HG03457 (cell line): ENCODE results near the gene SLC26A5.
"Not testable (repeated sequence)": the region's sequence is repeated elsewhere in the genome, so short reads cannot be mapped to it uniquely, and the experiment has no call there.

Source experiments
- ATAC-seq: cut with Tn5 transposase; IDR thresholded peaks from one replicate; pipeline ENCODE4 v1.9.1; 2021; ENCODE audit warnings: moderate number of reproducible peaks; ENCODE audit not compliant: unreplicated experiment

Gene SLC26A5

GRCh38 chr7:103412151-103412550, 33.9 kb downstream of the SLC26A5 start:
- ATAC-seq = no peak

GRCh38 chr7:103405789-103406613, 40.0 kb downstream of the SLC26A5 start:
- ATAC-seq = not testable (repeated sequence)

GRCh38 chr7:103399687-103400086, 46.3 kb downstream of the SLC26A5 start:
- ATAC-seq = not testable (repeated sequence)

GRCh38 chr7:103398483-103399127, 47.4 kb downstream of the SLC26A5 start:
- ATAC-seq = no peak

GRCh38 chr7:103396471-103396870, 49.5 kb downstream of the SLC26A5 start:
- ATAC-seq = no peak

- no peak for ATAC-seq
These were observed 50.9 kb downstream of the SLC26A5 start for GRCh38 chr7:103395071-103395470.

GRCh38 chr7:103394566-103394965, 51.4 kb downstream of the SLC26A5 start:
- ATAC-seq = no peak

- ATAC-seq = no peak
These were observed 54.0 kb downstream of the SLC26A5 start for GRCh38 chr7:103391976-103392375.

- ATAC-seq = no peak
These were observed 54.9 kb downstream of the SLC26A5 start for GRCh38 chr7:103391150-103391549.

GRCh38 chr7:103389263-103389662, 56.7 kb downstream of the SLC26A5 start:
- ATAC-seq = no peak

GRCh38 chr7:103388469-103389140, 57.4 kb downstream of the SLC26A5 start:
- no peak for ATAC-seq

GRCh38 chr7:103387242-103387641, 58.8 kb downstream of the SLC26A5 start:
- ATAC-seq = no peak

GRCh38 chr7:103382032-103382402, 64.0 kb downstream of the SLC26A5 start:
- ATAC-seq = no peak

- no peak for ATAC-seq
These were observed 64.6 kb downstream of the SLC26A5 start for GRCh38 chr7:103381280-103382031.

- no peak for ATAC-seq
These were observed 65.4 kb downstream of the SLC26A5 start for GRCh38 chr7:103380395-103381191.

GRCh38 chr7:103379270-103379975, 66.6 kb downstream of the SLC26A5 start:
- no peak for ATAC-seq

- no peak for ATAC-seq
These were observed 72.0 kb downstream of the SLC26A5 start for GRCh38 chr7:103373866-103374643.

GRCh38 chr7:103369432-103369831, 76.6 kb downstream of the SLC26A5 start:
- ATAC-seq = no peak

- ATAC-seq = no peak
These were observed 96.2 kb downstream of the SLC26A5 start for GRCh38 chr7:103349805-103350204.
